MM.1S (cell line): Measurements from ENCODE around the gene RHBDD1.

ENCODE experiments used
- EZH2phosphoT487 ChIP-seq: fragments of 300-600 bp; sonication (generic); IDR thresholded peaks from 2 replicates; pipeline ENCODE4 v1.6.1; 2018; ENCODE audit warnings: antibody characterized with exemption, low read length
- TF ChIP-seq, protein P1 (sequence below): fragments of 300-600 bp; sonication (generic); IDR thresholded peaks from 2 replicates; pipeline ENCODE4 v1.5.1; 2016; ENCODE audit warnings: antibody characterized with exemption, low read length, mixed read lengths

DNA sequence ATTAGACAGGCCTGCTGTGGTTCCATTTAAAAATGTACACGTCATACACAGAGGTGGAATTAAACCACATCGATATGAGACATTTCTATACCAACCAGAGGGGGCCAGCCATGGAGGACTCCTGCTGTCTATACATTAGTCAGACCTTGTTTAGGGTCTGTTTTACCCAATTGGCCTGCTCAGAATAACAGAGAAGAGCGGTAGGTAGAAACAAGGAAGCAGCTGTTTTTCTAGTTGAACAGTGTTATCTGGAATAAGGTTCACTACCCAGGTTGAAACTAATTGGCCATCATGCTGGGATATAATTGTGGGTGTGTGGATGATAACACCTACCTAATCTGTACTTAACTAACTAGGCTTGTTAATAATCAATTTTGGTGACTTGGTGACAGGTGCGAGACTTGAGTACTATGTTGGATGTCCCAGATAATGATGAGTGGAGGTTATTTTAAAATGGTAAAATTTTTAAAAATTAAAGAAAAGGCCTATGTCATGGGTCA is 47.5 kb downstream of the RHBDD1 start:
- TF ChIP-seq, protein P1, sequence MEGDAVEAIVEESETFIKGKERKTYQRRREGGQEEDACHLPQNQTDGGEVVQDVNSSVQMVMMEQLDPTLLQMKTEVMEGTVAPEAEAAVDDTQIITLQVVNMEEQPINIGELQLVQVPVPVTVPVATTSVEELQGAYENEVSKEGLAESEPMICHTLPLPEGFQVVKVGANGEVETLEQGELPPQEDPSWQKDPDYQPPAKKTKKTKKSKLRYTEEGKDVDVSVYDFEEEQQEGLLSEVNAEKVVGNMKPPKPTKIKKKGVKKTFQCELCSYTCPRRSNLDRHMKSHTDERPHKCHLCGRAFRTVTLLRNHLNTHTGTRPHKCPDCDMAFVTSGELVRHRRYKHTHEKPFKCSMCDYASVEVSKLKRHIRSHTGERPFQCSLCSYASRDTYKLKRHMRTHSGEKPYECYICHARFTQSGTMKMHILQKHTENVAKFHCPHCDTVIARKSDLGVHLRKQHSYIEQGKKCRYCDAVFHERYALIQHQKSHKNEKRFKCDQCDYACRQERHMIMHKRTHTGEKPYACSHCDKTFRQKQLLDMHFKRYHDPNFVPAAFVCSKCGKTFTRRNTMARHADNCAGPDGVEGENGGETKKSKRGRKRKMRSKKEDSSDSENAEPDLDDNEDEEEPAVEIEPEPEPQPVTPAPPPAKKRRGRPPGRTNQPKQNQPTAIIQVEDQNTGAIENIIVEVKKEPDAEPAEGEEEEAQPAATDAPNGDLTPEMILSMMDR: no peak
- TF ChIP-seq EZH2phosphoT487: no peak
